ENCODE data around the gene STXBP5. TPM values are rescaled to one million over a fixed set of nuclear protein-coding genes. Genes with fewer than 3 reads are reported as not detected.

The STXBP5 gene
- total RNA-seq, 6 experiments from 2014 or later: 29.5 to 36.2 (median 32.1) TPM

- Mint-ChIP-seq H3K36me3 (ENCODE audit: low read depth) (peaks cover 88% of the 10 kb centered on the region), H3K9me3 (peaks cover 42% of the 10 kb centered on the region), H3K27ac (no peak overlapping the region), H3K27me3 (ENCODE audit: insufficient read depth) (no peaks in the 10 kb centered on the region), H3K4me1 (ENCODE audit: low read depth) (peaks cover 16% of the 10 kb centered on the region), H3K4me3 (0 out of 2 replicates have a peak overlapping the region, but pooled peaks have one; percentile 1)
- DNase-seq: no peak
- TF ChIP-seq, protein P1, sequence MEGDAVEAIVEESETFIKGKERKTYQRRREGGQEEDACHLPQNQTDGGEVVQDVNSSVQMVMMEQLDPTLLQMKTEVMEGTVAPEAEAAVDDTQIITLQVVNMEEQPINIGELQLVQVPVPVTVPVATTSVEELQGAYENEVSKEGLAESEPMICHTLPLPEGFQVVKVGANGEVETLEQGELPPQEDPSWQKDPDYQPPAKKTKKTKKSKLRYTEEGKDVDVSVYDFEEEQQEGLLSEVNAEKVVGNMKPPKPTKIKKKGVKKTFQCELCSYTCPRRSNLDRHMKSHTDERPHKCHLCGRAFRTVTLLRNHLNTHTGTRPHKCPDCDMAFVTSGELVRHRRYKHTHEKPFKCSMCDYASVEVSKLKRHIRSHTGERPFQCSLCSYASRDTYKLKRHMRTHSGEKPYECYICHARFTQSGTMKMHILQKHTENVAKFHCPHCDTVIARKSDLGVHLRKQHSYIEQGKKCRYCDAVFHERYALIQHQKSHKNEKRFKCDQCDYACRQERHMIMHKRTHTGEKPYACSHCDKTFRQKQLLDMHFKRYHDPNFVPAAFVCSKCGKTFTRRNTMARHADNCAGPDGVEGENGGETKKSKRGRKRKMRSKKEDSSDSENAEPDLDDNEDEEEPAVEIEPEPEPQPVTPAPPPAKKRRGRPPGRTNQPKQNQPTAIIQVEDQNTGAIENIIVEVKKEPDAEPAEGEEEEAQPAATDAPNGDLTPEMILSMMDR (IDR thresholded peaks at IDR 0.05): no peak
Observed at GRCh38 chr6:147297663-147298316, 93.6 kb downstream of the STXBP5 start.

DNA sequence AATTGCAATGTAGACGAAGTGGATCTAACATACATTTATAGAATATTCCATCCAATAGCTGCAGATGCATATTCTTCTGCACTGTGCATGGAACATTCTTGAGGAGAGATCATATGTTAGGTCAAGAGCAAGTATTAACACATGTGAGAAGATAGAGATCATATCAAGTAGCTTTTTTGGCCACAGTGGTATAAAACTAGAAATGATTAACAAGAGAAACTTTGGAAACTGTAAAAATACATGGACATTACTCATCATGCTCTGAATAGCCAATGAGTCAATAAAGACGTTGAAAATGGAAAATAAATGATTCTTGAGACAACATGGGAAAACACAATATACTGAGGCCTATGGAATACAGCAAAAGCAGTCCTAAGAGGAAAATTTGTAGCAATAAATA is 94.2 kb downstream of the STXBP5 start:
- H3K4me1 Mint-ChIP-seq (ENCODE audit: low read depth): peaks cover 16% of the 10 kb centered on the region
- H3K36me3 Mint-ChIP-seq (ENCODE audit: low read depth): peaks cover 89% of the 10 kb centered on the region
- TF ChIP-seq, protein P1 (IDR thresholded peaks at IDR 0.05): no peak
- H3K9me3 Mint-ChIP-seq: peaks cover 46% of the 10 kb centered on the region
- peak; percentile 18 for DNase-seq
- no peaks in the 10 kb centered on the region for H3K27me3 Mint-ChIP-seq (ENCODE audit: insufficient read depth)
- no peak overlapping the region for H3K4me3 Mint-ChIP-seq
- no peak overlapping the region for H3K27ac Mint-ChIP-seq

DNA sequence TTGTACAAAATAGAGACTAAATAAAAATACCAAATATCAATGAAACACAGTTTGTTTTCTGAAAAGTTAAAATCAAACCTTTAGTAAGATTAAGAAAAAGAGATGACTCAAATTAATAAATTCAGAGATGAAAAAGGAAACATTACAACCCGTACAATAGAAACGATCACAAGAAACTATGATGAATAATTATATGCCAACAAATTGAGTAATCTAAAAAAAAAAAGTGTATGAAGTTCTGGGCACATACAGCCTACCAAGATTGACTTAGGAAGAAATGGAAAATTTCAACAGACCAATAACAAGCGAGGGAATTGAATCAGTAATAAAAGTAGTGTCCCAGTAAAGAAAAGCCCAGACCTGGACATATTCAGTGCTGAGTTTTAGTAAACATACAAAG is 94.8 kb downstream of the STXBP5 start:
- Mint-ChIP-seq H3K9me3 (peaks cover 52% of the 10 kb centered on the region), H3K27me3 (ENCODE audit: insufficient read depth) (no peaks in the 10 kb centered on the region), H3K4me1 (ENCODE audit: low read depth) (peaks cover 16% of the 10 kb centered on the region), H3K36me3 (ENCODE audit: low read depth) (peaks cover 90% of the 10 kb centered on the region), H3K4me3 (no peak overlapping the region), H3K27ac (no peak overlapping the region)
- TF ChIP-seq, protein P1 (IDR thresholded peaks at IDR 0.05): no peak
- no peak for DNase-seq

GRCh38 chr6:147301070-147301469 is 96.9 kb downstream of the STXBP5 start:
- Mint-ChIP-seq H3K27me3 (ENCODE audit: insufficient read depth) (no peaks in the 10 kb centered on the region), H3K9me3 (peaks cover 51% of the 10 kb centered on the region), H3K36me3 (ENCODE audit: low read depth) (peaks cover 86% of the 10 kb centered on the region), H3K4me1 (ENCODE audit: low read depth) (peaks cover 16% of the 10 kb centered on the region), H3K27ac (no peak overlapping the region), H3K4me3 (no peak overlapping the region)
- no peak for DNase-seq
- TF ChIP-seq, protein P1 (IDR thresholded peaks at IDR 0.05): no peak

DNA sequence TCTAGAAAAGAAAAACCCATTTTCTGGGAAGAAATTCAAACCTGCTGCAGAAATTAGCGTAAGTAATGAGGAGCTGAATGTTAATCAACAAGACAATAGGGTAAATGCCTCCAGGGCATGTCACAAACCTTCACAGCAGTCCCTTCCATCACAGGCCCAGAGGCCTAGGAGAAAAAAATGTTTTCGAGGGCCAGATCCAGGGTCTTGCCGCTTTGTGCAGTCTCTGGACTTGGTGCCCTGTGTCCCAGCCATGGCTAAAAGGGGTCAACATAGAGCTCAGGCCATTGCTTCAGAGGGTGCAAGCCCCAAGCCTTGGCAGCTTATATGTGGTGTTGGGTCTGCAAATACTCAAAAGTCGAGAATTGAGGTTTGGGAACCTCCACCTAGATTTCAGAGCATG is 99.8 kb downstream of the STXBP5 start:
- Mint-ChIP-seq H3K36me3 (ENCODE audit: low read depth) (peaks cover 56% of the 10 kb centered on the region), H3K4me1 (ENCODE audit: low read depth) (no peaks in the 10 kb centered on the region), H3K4me3 (no peak overlapping the region)

More for the DNA sequence above, 99.8 kb downstream of the STXBP5 start:
- TF ChIP-seq, protein P1 (IDR thresholded peaks at IDR 0.05): no peak
- Mint-ChIP-seq H3K27me3 (ENCODE audit: insufficient read depth) (no peaks in the 10 kb centered on the region), H3K9me3 (peaks cover 22% of the 10 kb centered on the region), H3K27ac (no peak overlapping the region)
- DNase-seq: no peak

All from HFFc6 (cell line).